Measurements from ENCODE around the gene ARAF.

The ARAF gene

DNA sequence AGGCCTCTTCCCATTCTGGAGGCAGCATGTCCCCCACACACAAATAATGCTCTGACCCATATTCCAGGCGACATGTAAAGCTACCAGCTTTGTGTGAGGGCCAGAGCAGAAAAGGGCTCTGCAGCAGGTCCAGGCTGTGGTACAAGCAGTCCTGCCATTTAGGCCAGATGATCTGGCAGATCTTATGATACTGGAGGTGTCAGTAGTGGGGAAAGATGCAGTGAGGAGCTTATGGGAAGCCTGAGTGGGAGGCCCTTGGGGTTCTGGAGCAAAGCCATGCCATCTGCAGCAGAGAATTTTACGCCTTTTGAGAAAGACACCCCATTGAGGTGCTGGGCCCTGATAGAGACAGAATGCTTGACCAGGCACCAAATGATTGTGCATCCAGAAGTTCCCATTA lies 50.9 kb downstream of the ARAF start:
- no peak overlapping the region for H3K27ac ChIP-seq
- DNase-seq (ENCODE audit: low read depth, low spot score) = no peak

DNA sequence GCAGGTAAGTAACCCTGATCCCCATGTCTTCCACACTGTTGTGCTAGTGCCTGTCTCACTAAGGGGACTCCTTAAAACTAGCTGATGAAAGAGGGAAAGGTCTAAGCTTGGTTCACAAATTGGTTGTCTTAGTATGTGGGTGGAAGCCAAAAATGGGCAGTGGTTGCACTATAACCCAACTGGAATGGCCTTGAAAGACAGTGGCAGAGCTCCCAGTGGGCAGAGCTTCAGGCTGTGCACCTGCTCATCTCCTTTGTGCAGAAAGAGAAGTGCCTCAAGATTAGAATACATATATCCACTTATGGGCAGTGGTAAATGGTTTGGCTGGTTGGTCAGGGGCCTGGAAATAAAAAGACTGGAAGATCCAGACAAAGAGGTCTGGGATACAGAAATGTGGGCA lies 51.4 kb downstream of the ARAF start:
- no peak for DNase-seq (ENCODE audit: low read depth, low spot score)
- H3K27ac ChIP-seq = no peak overlapping the region

DNA sequence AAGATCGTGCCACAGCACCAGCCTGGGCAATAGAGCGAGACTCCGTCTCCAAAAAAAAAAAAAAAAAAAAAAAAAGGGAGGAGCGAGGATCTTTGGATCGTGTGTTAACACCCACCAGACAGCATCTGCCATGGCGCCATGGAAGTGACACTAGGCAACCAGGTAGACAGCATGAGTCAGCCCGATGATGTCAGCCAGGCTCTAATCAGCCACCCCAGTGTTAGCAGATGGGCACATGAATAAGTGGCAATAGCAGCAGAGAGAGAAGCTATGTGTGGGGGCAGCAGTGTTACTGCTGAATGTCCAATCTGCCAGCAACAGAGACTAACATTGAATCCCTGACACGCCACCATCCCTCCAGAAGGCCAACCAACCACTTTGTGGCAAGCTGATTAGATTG lies 52.1 kb downstream of the ARAF start:
- DNase-seq (ENCODE audit: low read depth, low spot score) = no peak
- no peak overlapping the region for H3K27ac ChIP-seq

- H3K27ac ChIP-seq = no peak overlapping the region
- DNase-seq (ENCODE audit: low read depth, low spot score) = no peak
Observed at GRCh38 chrX:47614618-47615017, 53.6 kb downstream of the ARAF start.

- H3K27ac ChIP-seq = no peak overlapping the region
- no peak for DNase-seq (ENCODE audit: low read depth, low spot score)
Observed at GRCh38 chrX:47618923-47619485, 58.0 kb downstream of the ARAF start.

DNA sequence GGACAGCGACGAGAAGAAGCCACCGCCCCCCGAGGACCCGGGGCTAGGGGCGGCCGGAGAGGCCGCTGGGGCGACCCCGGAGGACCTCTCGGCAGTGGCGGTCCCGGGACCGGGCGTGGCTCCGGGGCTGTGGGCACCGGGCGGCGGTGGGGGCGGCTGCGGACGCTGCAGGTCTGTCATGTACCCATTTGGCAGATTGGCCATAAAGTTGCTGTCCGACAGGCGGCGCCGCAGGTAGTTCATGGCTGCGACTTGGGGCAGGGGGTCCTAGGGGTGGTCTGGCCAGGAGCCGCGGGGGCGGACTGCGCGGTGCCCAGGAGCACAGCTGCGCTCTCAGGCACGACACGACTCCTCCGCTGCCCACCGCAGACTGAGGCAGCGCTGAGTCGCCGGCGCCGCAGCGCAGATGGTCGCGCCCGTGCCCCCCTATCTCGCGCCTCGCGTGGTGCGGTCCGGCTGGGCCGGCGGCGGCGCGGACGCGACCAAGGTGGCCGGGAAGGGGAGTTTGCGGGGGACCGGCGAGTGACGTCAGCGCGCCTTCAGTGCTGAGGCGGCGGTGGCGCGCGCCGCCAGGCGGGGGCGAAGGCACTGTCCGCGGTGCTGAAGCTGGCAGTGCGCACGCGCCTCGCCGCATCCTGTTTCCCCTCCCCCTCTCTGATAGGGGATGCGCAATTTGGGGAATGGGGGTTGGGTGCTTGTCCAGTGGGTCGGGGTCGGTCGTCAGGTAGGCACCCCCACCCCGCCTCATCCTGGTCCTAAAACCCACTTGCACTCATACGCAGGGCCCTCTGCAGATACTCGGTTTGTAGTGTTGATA lies 58.7 kb downstream of the ARAF start, which contains the start of gene SYN1:
TSS of gene SYN1 (minus strand) at position 372 of the 817 bp plus-strand sequence. CDS start at position 243, 129 bp downstream.
- no peak within 1 kb of the TSS for H3K27ac ChIP-seq
- DNase-seq (ENCODE audit: low read depth, low spot score) = peak; percentile 0

DNA sequence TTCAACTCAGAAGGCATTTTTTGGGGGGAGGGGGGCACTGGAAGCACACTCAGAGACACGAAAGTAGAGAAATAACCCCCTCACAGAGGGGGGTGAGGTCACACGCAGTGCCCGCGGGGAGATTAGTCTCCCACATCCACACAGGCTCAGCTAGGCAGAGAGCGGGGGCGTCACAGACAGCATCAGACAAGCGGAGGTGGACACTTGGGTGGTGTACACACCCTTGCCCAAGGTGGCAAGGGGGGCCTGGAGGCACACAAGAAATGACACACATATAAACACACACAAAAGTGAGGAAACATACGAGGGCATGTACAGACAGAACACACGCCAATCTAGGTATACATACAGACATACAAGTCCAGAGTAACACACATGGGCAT lies 59.3 kb downstream of the ARAF start:
- no peak overlapping the region for H3K27ac ChIP-seq
- DNase-seq (ENCODE audit: low read depth, low spot score) = no peak

Data from epithelial cell of prostate (primary cell).